ENCODE measurements around the gene PDE7B. TPM values are rescaled to one million over a fixed set of nuclear protein-coding genes. Genes with fewer than 3 reads are reported as not detected.

The PDE7B gene
- total RNA-seq, 4 donors from 2014 or later: 12.9 to 22.5 (median 16.4) TPM

DNA sequence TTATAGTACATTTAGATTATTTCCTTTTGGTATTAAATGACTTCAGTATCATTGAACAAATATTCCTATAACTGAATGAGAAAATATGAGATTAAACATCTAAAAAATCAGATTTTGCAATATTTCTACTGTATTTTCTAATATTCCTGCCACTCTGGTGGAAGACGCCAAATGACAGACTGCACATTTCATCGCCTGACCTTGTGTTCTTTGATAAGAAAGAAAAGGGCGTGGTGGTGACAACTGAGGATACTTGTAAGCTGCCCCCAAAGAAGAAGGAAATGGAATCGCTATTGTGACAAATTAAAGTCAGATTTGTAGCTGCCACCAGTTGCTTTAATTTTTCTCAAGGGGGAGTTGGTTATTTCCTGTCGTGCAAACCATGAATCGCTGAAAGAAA, 267.3 kb downstream of the PDE7B start:
- Histone ChIP-seq H3K4me3 (no peak overlapping the region), H3K27me3 (no peaks in the 10 kb centered on the region), H3K4me1 (peaks cover 0 to 10% (median 0%) of the 10 kb centered on the region in 4 donors), H3K36me3 (no peaks in the 10 kb centered on the region), H3K27ac (no peak overlapping the region), H3K9me3 (no peaks in the 10 kb centered on the region)
- whole genome bisulfite sequencing, 2 donors: 68 to 72% methylated on average over 6 of the region's 6 CpGs
- no peak for DNase-seq (ENCODE audit: low spot score in 2 of 2)
- TF ChIP-seq CTCF (IDR thresholded peaks at IDR 0.05) (no peak), EP300 (IDR thresholded peaks at IDR 0.05) (no peak)

GRCh38 chr6:136123468-136123867, 272.0 kb downstream of the PDE7B start:
- no peaks in the 10 kb centered on the region for H3K27me3 ChIP-seq
- DNase-seq (ENCODE audit: low spot score in 2 of 2): no peak
- peaks cover 0 to 18% (median 0%) of the 10 kb centered on the region in 4 donors for H3K4me1 ChIP-seq
- H3K9me3 ChIP-seq: no peaks in the 10 kb centered on the region
- WGBS, 2 donors: 44 to 59% methylated on average over 1 of the region's 1 CpG
- no peaks in the 10 kb centered on the region for H3K36me3 ChIP-seq
- no peak overlapping the region for H3K4me3 ChIP-seq
- TF ChIP-seq CTCF (IDR thresholded peaks at IDR 0.05) (no peak), EP300 (IDR thresholded peaks at IDR 0.05) (no peak), POLR2A (IDR thresholded peaks at IDR 0.05) (no peak)
- no peak overlapping the region for H3K27ac ChIP-seq

GRCh38 chr6:136125585-136125984, 274.1 kb downstream of the PDE7B start:
- TF ChIP-seq CTCF (IDR thresholded peaks at IDR 0.05) (no peak), EP300 (IDR thresholded peaks at IDR 0.05) (no peak), POLR2A (IDR thresholded peaks at IDR 0.05) (no peak)
- H3K4me1 ChIP-seq: peaks cover 0 to 15% (median 0%) of the 10 kb centered on the region in 4 donors
- H3K27me3 ChIP-seq: no peaks in the 10 kb centered on the region
- no peak overlapping the region for H3K27ac ChIP-seq
- WGBS, 2 donors: 94 to 99% methylated on average over 2 of the region's 2 CpGs
- H3K36me3 ChIP-seq: no peaks in the 10 kb centered on the region
- no peak overlapping the region for H3K4me3 ChIP-seq
- no peak for DNase-seq (ENCODE audit: low spot score in 2 of 2)
- H3K9me3 ChIP-seq: no peaks in the 10 kb centered on the region

GRCh38 chr6:136127873-136128272, 276.4 kb downstream of the PDE7B start:
- H3K27me3 ChIP-seq: no peaks in the 10 kb centered on the region
- peaks cover 0 to 15% (median 0%) of the 10 kb centered on the region in 4 donors for H3K4me1 ChIP-seq
- no peaks in the 10 kb centered on the region for H3K36me3 ChIP-seq
- WGBS, 2 donors: 14 to 15% methylated on average over 2 of the region's 2 CpGs
- H3K9me3 ChIP-seq: no peaks in the 10 kb centered on the region
- H3K4me3 ChIP-seq: no peak overlapping the region
- H3K27ac ChIP-seq: no peak overlapping the region
- TF ChIP-seq POLR2A (IDR thresholded peaks at IDR 0.05) (no peak), CTCF (IDR thresholded peaks at IDR 0.05) (no peak), EP300 (IDR thresholded peaks at IDR 0.05) (no peak)
- DNase-seq (ENCODE audit: low spot score in 2 of 2): no peak

GRCh38 chr6:136129365-136129764, 277.9 kb downstream of the PDE7B start:
- WGBS, 2 donors: 52 to 63% methylated on average over 3 of the region's 3 CpGs
- TF ChIP-seq POLR2A (IDR thresholded peaks at IDR 0.05) (no peak), EP300 (IDR thresholded peaks at IDR 0.05) (peak in 1 of 2 donors; percentile 6), CTCF (IDR thresholded peaks at IDR 0.05) (no peak)

More at GRCh38 chr6:136129365-136129764, 277.9 kb downstream of the PDE7B start:
- Histone ChIP-seq H3K36me3 (no peaks in the 10 kb centered on the region), H3K27ac (no peak overlapping the region), H3K4me3 (no peak overlapping the region), H3K4me1 (peaks cover 0 to 15% (median 0%) of the 10 kb centered on the region in 4 donors), H3K9me3 (no peaks in the 10 kb centered on the region), H3K27me3 (no peaks in the 10 kb centered on the region)
- no peak for DNase-seq (ENCODE audit: low spot score in 2 of 2)

Measured in tibial nerve (tissue), 4 donors.